Neural cell (in vitro differentiated cells): ENCODE results near the gene SESN1.

Source experiments
- EP300 ChIP-seq: fragments of 450-650 bp; conservative IDR thresholded peaks from 2 replicates; pipeline ENCODE4 v1.6.1; 2014; ENCODE audit warnings: antibody characterized with exemption, mild to moderate bottlenecking, moderate library complexity; ENCODE audit not compliant: poor library complexity, severe bottlenecking
- RAD21 ChIP-seq: fragments of 450-650 bp; conservative IDR thresholded peaks from 2 replicates; pipeline ENCODE4 v1.6.1; 2014; ENCODE audit warnings: antibody characterized with exemption, mild to moderate bottlenecking, moderate library complexity

DNA sequence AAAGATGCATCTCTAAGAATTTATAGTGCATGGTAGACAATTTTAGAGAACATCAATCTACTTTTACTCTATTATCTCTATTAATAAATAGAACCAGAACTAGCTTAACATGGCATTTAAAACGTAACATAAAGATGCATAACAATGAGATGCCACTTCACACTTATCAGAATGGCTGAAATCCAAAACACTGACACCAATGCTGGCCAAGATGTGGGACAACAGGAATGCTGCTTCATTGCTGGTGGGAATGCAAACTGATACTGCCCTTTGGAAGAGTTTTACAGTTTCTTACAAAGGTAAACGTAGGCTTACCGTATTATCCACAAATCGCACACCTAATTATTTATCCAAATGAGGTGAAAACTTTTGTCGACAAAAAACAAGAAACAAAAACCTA is 95.2 kb downstream of the SESN1 start:
- no peak for TF ChIP-seq RAD21
- TF ChIP-seq EP300 = no peak
